CD4-positive, alpha-beta T cell treated with Interleukin-6 for 4 hours (primary cell): ENCODE results near the gene HDAC3.
A peak's percentile ranks its signal among the peaks of the same experiment; 100 is the strongest.
"Not testable (repeated sequence)": the region's sequence is repeated elsewhere in the genome, so short reads cannot be mapped to it uniquely, and the experiment has no call there.

Experiments
- DNase-seq: peaks from one replicate; pipeline ENCODE4 v3.0.0-alpha.2; 2020; ENCODE audit warnings: mixed read lengths

HDAC3 gene

GRCh38 chr5:141633871-141634561 lies 2.6 kb downstream of the HDAC3 start:
- no peak for DNase-seq

- no peak for DNase-seq
Observed at GRCh38 chr5:141632650-141633049, 4.0 kb downstream of the HDAC3 start.

GRCh38 chr5:141630570-141631140 lies 6.0 kb downstream of the HDAC3 start:
- DNase-seq, result no peak

- DNase-seq, result no peak
Observed at GRCh38 chr5:141628175-141628788, 8.4 kb downstream of the HDAC3 start.

- no peak for DNase-seq
Observed at GRCh38 chr5:141623611-141624010, 13.0 kb downstream of the HDAC3 start.

- DNase-seq, result peak; percentile 26
Observed at GRCh38 chr5:141623186-141623585, 13.5 kb downstream of the HDAC3 start.

- peak; percentile 99 for DNase-seq
Observed at GRCh38 chr5:141618804-141619554, 17.7 kb downstream of the HDAC3 start, which contains the start of gene DIAPH1. DIAPH1 (minus strand) TSS chr5:141619000; CDS start chr5:141618914, 86 bp downstream.

- peak; percentile 54 for DNase-seq
Observed at GRCh38 chr5:141618030-141618803, 18.4 kb downstream of the HDAC3 start.

- peak; percentile 27 for DNase-seq
Observed at GRCh38 chr5:141617682-141618029, 19.0 kb downstream of the HDAC3 start.

GRCh38 chr5:141617128-141617527 lies 19.5 kb downstream of the HDAC3 start:
- no peak for DNase-seq

- DNase-seq, result no peak
Observed at GRCh38 chr5:141615991-141616720, 20.5 kb downstream of the HDAC3 start.

- no peak for DNase-seq
Observed at GRCh38 chr5:141613344-141613743, 23.3 kb downstream of the HDAC3 start.

GRCh38 chr5:141611289-141611688 lies 25.4 kb downstream of the HDAC3 start:
- no peak for DNase-seq

GRCh38 chr5:141609921-141610320 lies 26.7 kb downstream of the HDAC3 start:
- not testable (repeated sequence) for DNase-seq

- DNase-seq, result no peak
Observed at GRCh38 chr5:141609044-141609443, 27.6 kb downstream of the HDAC3 start.

GRCh38 chr5:141608557-141608956 lies 28.1 kb downstream of the HDAC3 start:
- no peak for DNase-seq

- DNase-seq, result no peak
Observed at GRCh38 chr5:141608046-141608445, 28.6 kb downstream of the HDAC3 start.

GRCh38 chr5:141605523-141606277 lies 30.9 kb downstream of the HDAC3 start:
- DNase-seq, result peak; percentile 75

- DNase-seq, result peak; percentile 25
Observed at GRCh38 chr5:141603923-141604717, 32.5 kb downstream of the HDAC3 start.

- no peak for DNase-seq
Observed at GRCh38 chr5:141602606-141603005, 34.0 kb downstream of the HDAC3 start.
